Neural progenitor cell (in vitro differentiated cells): ENCODE results near the gene HSPB1. TPM values are rescaled to one million over a fixed set of nuclear protein-coding genes. Genes with fewer than 3 reads are reported as not detected.
A peak's percentile ranks its signal among the peaks of the same experiment; 100 is the strongest.

Experiments
- DNase-seq: peaks from one replicate; pipeline ENCODE4 v3.0.0-alpha.2; 2016; ENCODE audit warnings: low spot score
- H2AFZ ChIP-seq: fragments of 200-600 bp; sonication (generic); replicated peaks from 2 replicates; pipeline ENCODE4 v1.6.1; 2016; ENCODE audit warnings: antibody characterized with exemption
- H3F3A ChIP-seq: fragments of 200-600 bp; sonication (generic); 2 replicates; pipeline ENCODE4 v1.6.1; 2016; ENCODE audit warnings: antibody characterized with exemption, low read depth
- H3K27ac ChIP-seq: fragments of 200-600 bp; sonication (generic); 2 replicates; pipeline ENCODE4 v1.5.1; 2016; ENCODE audit warnings: mild to moderate bottlenecking
- H3K27me3 ChIP-seq: fragments of 200-600 bp; sonication (generic); 2 replicates; pipeline ENCODE4 v1.6.1; 2016; ENCODE audit warnings: mild to moderate bottlenecking, moderate library complexity
- H3K36me3 ChIP-seq: fragments of 200-600 bp; sonication (generic); 2 replicates; pipeline ENCODE4 v1.5.1; 2016
- H3K4me1 ChIP-seq: fragments of 200-600 bp; sonication (generic); 2 replicates; pipeline ENCODE4 v1.6.1; 2016; ENCODE audit warnings: mixed run types
- H3K4me2 ChIP-seq: fragments of 200-600 bp; sonication (generic); 2 replicates; pipeline ENCODE4 v1.6.1; 2016
- H3K4me3 ChIP-seq: fragments of 200-600 bp; sonication (generic); 2 replicates; pipeline ENCODE4 v1.5.1; 2016
- H3K79me2 ChIP-seq: fragments of 200-600 bp; sonication (generic); 2 replicates; pipeline ENCODE4 v1.6.1; 2016; ENCODE audit warnings: low read depth
- H3K9ac ChIP-seq: fragments of 200-600 bp; sonication (generic); 2 replicates; pipeline ENCODE4 v1.6.1; 2016
- H3K9me3 ChIP-seq: fragments of 200-600 bp; sonication (generic); 2 replicates; pipeline ENCODE4 v1.5.1; 2016; ENCODE audit warnings: low read depth
- H4K20me1 ChIP-seq: fragments of 200-600 bp; sonication (generic); 2 replicates; pipeline ENCODE4 v1.6.1; 2016; ENCODE audit warnings: low read depth
- H3K27ac Mint-ChIP-seq: 3 replicates; pipeline ENCODE4 v1.8.0; 2021; ENCODE audit warnings: mixed read lengths
- H3K27me3 Mint-ChIP-seq: 2 replicates; pipeline ENCODE4 v1.8.0; 2022; ENCODE audit warnings: low read depth, mild to moderate bottlenecking, inconsistent platforms, moderate library complexity, mixed read lengths; ENCODE audit not compliant: insufficient read depth
- H3K36me3 Mint-ChIP-seq: 3 replicates; pipeline ENCODE4 v1.8.0; 2021; ENCODE audit warnings: mixed read lengths
- H3K4me1 Mint-ChIP-seq: 3 replicates; pipeline ENCODE4 v1.8.0; 2021; ENCODE audit warnings: mixed read lengths
- H3K4me3 Mint-ChIP-seq: 3 replicates; pipeline ENCODE4 v1.8.0; 2021; ENCODE audit warnings: mild to moderate bottlenecking, moderate library complexity, mixed read lengths
- H3K9me3 Mint-ChIP-seq: 3 replicates; pipeline ENCODE4 v1.8.0; 2020; ENCODE audit warnings: mixed read lengths
- EZH2 ChIP-seq: fragments of 200-600 bp; sonication (generic); IDR thresholded peaks from 2 replicates; pipeline ENCODE4 v1.6.1; 2017; ENCODE audit warnings: antibody characterized with exemption, mild to moderate bottlenecking, moderate library complexity
- EZH2phosphoT487 ChIP-seq: fragments of 200-600 bp; sonication (generic); IDR thresholded peaks from 2 replicates; pipeline ENCODE4 v1.6.1; 2017; ENCODE audit warnings: antibody characterized with exemption
- total RNA-seq: library from RNA; depleted of rRNA; stranded (reverse); fragments of >200 nt; gene quantifications from 2 replicates; pipeline ENCODE4 v1.2.3, GENCODE V29; 2015; ENCODE audit warnings: low replicate concordance
- TF ChIP-seq, protein P1 (sequence below): fragments of 200-600 bp; sonication (generic); IDR thresholded peaks from 2 replicates; pipeline ENCODE4 v1.5.1; 2017; ENCODE audit warnings: antibody characterized with exemption, mild to moderate bottlenecking

HSPB1 gene
- total RNA-seq, 1 donor from 2014 or later, result 9.7 TPM

DNA sequence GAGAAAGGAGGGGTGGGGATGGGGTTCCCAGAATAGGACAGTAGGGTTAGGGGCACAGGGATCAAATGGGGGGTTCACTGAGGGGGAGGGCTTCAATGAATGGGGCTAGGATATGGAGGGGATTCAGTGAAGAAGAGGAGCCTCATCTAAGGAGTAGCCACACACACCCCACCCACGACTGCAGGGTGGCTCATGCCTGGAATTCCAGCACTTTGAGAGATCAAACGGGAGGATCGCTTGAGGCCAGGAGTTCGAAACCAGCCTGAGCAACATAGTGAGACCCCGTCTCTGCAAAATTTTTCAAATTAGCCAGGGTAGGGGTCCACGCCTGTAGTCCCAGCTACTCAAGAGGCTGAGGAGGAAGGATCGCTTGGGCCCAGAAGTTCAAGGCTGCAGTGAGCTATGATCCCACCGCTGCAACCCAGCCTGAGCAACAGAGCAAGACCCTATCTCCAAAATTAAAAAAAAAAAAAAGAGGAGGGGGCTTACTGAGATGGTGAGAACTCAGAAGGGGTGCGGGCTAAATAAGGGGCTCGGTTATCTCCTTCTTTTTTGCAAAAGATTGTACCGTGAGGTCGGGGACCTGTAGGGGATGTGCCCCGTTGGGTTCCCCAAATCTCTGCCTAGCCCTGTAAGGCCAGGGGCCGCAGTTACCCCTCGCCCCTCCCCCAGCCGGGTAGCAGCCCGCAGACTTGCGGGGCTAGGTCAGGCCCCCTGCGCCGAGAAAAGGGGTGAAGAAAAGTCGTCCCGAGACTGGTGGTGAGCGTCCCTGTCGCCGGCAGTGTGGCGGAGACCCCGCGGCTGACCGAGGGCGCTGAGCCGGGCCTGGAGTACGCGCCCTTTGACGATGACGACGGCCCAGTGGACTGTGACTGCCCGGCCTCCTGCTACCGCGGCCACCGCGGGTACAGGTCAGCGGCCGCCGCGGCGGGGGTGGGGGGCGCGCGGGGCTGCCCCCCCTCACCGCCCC lies 43.1 kb upstream of the HSPB1 start:
- peaks cover 10% of the 10 kb centered on the region for H3K27me3 Mint-ChIP-seq
- H3K4me2 ChIP-seq, result peak overlapping the region; percentile 100
- H3K4me1 Mint-ChIP-seq, result peaks cover 22% of the 10 kb centered on the region
- peak overlapping the region; percentile 78 for H3K9ac ChIP-seq
- peak overlapping the region; percentile 67 for H3K27ac ChIP-seq
- DNase-seq, result peak; percentile 76
- peaks cover 2% of the 10 kb centered on the region for H3K36me3 Mint-ChIP-seq
- no peaks in the 10 kb centered on the region for H3K9me3 Mint-ChIP-seq
- peak overlapping the region; percentile 88 for H3K4me3 ChIP-seq
- H3K27me3 ChIP-seq, result no peaks in the 10 kb centered on the region
- H3K9me3 ChIP-seq, result no peaks in the 10 kb centered on the region
- peaks cover 20% of the 10 kb centered on the region for H3F3A ChIP-seq
- TF ChIP-seq, protein P1, sequence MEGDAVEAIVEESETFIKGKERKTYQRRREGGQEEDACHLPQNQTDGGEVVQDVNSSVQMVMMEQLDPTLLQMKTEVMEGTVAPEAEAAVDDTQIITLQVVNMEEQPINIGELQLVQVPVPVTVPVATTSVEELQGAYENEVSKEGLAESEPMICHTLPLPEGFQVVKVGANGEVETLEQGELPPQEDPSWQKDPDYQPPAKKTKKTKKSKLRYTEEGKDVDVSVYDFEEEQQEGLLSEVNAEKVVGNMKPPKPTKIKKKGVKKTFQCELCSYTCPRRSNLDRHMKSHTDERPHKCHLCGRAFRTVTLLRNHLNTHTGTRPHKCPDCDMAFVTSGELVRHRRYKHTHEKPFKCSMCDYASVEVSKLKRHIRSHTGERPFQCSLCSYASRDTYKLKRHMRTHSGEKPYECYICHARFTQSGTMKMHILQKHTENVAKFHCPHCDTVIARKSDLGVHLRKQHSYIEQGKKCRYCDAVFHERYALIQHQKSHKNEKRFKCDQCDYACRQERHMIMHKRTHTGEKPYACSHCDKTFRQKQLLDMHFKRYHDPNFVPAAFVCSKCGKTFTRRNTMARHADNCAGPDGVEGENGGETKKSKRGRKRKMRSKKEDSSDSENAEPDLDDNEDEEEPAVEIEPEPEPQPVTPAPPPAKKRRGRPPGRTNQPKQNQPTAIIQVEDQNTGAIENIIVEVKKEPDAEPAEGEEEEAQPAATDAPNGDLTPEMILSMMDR, result peak; percentile 8
- no peak for TF ChIP-seq EZH2phosphoT487
- H4K20me1 ChIP-seq, result no peaks in the 10 kb centered on the region
- H3K4me3 Mint-ChIP-seq, result peak overlapping the region; percentile 78
- H3K36me3 ChIP-seq, result no peaks in the 10 kb centered on the region
- H3K4me1 ChIP-seq, result peaks cover 10% of the 10 kb centered on the region
- H3K27ac Mint-ChIP-seq, result no peak overlapping the region
- H2AFZ ChIP-seq, result peak overlapping the region; percentile 87
- H3K79me2 ChIP-seq, result no peaks in the 10 kb centered on the region

DNA sequence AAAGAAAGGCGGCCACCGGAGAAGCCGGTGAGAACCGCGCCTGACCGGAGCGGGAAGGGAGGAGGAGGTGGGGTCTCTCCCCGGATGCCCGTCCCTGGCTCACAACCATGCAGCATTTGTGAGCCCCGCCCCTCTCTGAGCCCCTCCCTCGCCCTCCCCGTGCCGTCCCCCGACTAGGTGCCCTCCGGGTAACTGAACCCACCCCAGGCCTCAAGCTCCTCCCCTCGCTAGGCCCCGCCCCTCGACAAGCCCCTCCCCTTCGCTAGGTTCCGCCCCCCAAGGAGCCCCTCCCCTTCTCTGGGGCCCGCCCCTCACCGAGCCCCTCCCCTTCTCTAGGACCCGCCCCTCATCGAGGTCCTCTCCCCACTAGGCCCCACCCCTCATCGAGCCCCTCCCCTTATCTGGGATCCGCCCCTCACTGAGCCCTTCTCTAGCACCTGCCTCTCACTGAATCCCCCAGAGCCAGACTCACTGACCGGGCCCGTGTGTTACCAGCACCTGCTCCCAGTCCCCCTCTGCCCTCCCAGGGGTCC lies 42.2 kb upstream of the HSPB1 start:
- Histone ChIP-seq H2AFZ (peak overlapping the region; percentile 87), H3K4me2 (peak overlapping the region; percentile 100), H3K27ac (peak overlapping the region; percentile 67), H3K4me3 (peak overlapping the region; percentile 88), H3K9ac (peak overlapping the region; percentile 78), H3F3A (peaks cover 24% of the 10 kb centered on the region), H3K9me3 (no peaks in the 10 kb centered on the region), H3K27me3 (no peaks in the 10 kb centered on the region), H4K20me1 (no peaks in the 10 kb centered on the region), H3K4me1 (peaks cover 10% of the 10 kb centered on the region), H3K36me3 (no peaks in the 10 kb centered on the region), H3K79me2 (no peaks in the 10 kb centered on the region)
- H3K36me3 Mint-ChIP-seq, result peaks cover 2% of the 10 kb centered on the region
- TF ChIP-seq EZH2phosphoT487 (no peak), EZH2 (no peak)
- TF ChIP-seq, protein P1, result no peak
- no peak overlapping the region for H3K27ac Mint-ChIP-seq
- DNase-seq, result peak; percentile 97
- H3K4me1 Mint-ChIP-seq, result peaks cover 22% of the 10 kb centered on the region
- no peaks in the 10 kb centered on the region for H3K9me3 Mint-ChIP-seq
- H3K27me3 Mint-ChIP-seq, result peaks cover 10% of the 10 kb centered on the region
- peak overlapping the region; percentile 78 for H3K4me3 Mint-ChIP-seq

DNA sequence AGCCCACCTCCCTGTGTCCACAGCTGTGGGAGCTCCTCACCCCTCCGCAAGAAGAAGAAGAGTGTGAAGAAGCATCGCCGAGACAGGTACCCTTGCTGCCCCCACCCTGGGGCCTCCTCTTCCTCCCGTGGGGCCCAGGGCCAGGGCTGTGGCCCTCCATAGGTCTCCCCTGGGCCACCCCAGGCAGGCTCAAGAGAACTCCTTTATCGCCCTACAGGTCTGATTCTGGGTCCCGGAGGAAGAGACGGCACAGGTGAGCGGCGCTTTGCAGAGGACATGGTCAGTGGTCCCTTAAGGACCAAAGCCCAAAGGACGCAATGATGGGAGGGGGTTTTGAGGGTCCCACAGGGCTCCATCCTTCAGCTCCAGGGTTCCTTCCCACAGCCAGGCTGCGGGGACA lies 41.1 kb upstream of the HSPB1 start:
- no peak for DNase-seq
- no peaks in the 10 kb centered on the region for H3K27me3 ChIP-seq
- H3K9me3 Mint-ChIP-seq, result no peaks in the 10 kb centered on the region
- peaks cover 10% of the 10 kb centered on the region for H3K4me1 ChIP-seq
- H3F3A ChIP-seq, result peaks cover 26% of the 10 kb centered on the region
- peaks cover 22% of the 10 kb centered on the region for H3K4me1 Mint-ChIP-seq
- no peaks in the 10 kb centered on the region for H3K79me2 ChIP-seq
- no peaks in the 10 kb centered on the region for H4K20me1 ChIP-seq
- no peak for TF ChIP-seq EZH2phosphoT487
- H3K36me3 Mint-ChIP-seq, result peaks cover 2% of the 10 kb centered on the region
- peaks cover 10% of the 10 kb centered on the region for H3K27me3 Mint-ChIP-seq
- no peak overlapping the region for H3K9ac ChIP-seq
- H2AFZ ChIP-seq, result no peak overlapping the region
- no peak overlapping the region for H3K27ac ChIP-seq
- H3K4me2 ChIP-seq, result no peak overlapping the region
- H3K9me3 ChIP-seq, result no peaks in the 10 kb centered on the region
- H3K4me3 Mint-ChIP-seq, result peak overlapping the region; percentile 33
- H3K27ac Mint-ChIP-seq, result no peak overlapping the region
- no peak overlapping the region for H3K4me3 ChIP-seq
- H3K36me3 ChIP-seq, result no peaks in the 10 kb centered on the region
